Cerebellar nuclear complex (tissue), 1 donor: Measurements from ENCODE around the gene PCSK6.
"Not testable (repeated sequence)": the region's sequence is repeated elsewhere in the genome, so short reads cannot be mapped to it uniquely, and the experiment has no call there.

Experiments
- DNase-seq, 2 experiments: peaks; one replicate each; lab custom pipeline; 2025; lab: John Stamatoyannopoulos, UW

The PCSK6 gene

DNA sequence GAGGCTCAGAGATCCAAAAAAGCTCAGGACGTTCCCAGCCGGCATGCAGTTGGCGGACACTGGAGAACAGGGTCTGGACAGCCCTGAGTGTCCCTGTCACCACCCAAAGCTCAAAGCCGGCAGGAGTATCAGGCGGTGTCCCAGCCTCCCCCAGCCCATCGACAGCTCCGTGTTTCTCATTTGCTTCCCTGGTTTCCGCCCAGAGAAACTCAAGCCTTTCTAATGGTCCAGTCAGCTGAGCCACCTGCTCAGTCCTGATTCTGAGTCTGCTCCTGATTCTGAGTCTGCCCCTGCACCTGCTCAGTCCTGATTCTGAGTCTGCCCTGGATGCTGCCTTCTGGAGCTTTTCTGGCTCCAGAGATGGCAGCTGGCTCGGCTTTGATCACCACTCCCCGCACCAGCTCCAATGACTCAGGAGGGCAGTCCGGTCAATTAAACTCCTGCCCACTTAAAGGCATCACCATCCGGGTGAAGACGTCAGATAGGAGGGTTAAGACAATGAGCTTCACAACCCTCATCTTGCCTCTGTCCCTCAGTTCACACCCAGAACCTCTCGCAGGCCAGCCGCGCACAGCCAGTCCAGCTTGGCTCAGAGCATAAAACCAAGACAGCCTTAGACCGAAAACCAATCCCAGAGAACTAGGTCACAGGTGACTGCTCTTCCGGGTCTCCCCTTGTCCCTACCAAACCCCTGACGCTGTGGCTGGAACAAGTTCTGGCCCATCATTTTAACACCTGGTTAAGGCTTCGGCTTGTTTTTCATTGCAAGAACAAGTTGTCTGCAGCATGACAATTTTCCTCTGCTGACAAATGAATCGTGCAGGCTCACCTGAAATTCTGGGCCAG, 6.8 kb downstream of the PCSK6 start:
- no peak for DNase-seq

DNA sequence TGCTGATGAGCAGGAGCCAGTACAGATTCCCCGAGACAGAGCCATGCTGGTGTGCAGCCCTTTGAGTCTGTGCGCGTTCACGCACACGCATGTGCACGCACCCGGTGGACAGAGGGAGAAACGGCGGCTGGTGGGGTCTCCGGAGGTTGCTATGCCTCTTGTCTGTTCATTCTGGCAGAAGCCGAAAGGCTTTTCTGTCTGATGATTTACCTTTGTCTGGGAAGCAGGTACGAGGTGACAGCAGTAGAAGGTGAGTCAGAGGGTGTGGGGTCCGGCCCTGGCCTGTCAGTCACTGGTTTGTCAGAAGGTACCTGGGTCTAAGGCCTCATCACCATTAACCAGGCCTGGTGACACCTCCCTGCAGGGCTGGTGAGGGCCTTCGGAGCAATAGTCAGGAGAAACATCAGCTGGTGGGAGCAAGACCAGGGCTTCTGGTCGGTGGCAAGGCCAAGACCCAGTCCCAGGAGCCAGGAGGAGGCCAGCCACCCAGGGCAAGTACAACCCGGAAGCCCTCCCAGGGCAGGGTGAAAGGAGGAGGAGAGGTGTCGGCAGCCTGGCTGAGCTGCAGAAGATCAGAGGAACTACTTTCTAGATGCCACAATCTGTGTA, 7.5 kb downstream of the PCSK6 start:
- no peak for DNase-seq

DNA sequence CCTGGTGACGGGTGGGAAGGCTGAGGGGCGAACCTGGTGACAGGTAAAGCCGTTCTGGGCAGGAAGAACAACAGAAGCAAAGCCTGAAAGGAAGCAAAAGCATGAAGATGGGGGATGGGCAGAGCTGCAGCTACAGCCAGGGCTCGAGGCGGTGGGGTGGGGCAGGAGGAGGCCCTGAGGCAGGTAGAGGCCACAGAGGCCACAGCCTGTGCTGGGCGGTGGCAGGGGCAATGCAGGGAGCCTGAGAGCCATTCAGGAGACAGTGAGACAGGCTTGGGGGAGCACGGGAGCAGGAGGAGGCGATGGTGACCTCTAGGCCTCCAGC, 8.2 kb downstream of the PCSK6 start:
- no peak for DNase-seq

DNA sequence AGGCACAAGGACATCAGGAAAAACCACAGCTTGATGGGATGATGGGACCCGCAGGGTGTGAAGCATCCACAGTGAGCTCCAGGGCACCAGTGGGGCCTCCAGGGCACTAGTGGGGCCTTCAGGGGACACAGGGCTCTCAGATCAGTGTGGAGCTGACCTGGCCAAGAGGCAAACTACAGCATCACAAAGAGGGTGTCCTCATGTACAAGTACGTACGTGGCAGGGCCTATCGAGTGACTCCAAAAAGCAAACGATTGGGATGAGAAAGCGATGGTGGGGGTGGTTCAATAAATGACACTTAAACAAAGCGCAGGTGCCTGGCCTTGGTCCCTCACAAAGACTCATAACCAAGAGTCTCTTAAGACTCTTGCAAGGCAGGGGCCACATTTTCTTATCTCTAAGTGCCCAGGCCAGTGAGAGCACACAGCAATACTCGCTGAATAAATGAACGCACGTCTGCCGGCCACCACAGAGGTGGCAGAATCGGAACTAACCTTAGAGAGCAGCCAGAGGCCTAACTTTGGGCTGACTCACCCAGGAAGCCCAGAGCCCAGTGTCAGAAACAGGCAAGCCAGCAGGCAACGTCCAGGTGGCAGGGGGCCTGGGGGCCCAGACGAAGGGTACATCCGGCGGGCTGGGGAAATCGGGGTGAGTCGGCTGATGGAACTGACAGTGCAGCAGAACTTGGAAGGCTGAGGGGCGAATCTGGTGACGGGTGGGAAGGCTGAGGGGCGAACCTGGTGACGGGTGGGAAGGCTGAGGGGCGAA, 8.7 kb downstream of the PCSK6 start:
- DNase-seq, result no peak

DNA sequence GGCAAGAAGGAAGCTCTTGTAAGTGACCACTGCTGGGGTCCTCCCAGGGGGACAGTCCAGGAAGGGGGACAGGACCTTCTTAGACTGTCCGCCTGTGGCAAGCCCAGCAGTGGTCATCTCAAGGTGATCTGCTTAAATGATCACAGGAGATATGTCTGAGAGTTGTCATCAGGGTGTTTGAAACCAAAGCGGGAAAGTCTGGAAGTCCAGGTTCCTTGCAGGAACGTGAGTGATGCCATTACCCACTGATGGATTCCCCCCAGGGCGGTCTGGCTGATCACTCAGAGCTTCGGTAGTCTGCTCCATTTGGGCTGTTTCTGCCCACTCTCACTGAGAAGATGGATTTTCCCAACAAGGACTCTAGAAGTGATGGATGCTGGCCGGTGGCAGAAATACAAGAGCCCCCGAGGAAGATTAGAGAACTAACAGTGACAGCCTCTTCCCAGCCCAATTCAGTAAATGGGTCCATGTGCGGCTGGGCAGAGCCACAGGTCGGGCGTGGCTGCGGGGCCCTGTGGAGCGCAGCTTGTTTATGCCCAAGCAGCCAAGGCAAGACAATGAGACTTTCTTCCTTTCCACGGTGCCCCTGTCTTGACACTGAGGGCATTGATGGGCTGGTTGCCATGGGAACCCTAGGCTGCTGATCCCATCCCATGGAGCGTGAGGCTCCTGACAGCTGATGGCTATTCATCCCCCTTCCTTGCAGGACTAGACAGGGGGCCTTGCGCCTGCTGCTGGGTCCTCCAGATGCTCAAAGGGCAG, 9.5 kb downstream of the PCSK6 start:
- no peak for DNase-seq

DNA sequence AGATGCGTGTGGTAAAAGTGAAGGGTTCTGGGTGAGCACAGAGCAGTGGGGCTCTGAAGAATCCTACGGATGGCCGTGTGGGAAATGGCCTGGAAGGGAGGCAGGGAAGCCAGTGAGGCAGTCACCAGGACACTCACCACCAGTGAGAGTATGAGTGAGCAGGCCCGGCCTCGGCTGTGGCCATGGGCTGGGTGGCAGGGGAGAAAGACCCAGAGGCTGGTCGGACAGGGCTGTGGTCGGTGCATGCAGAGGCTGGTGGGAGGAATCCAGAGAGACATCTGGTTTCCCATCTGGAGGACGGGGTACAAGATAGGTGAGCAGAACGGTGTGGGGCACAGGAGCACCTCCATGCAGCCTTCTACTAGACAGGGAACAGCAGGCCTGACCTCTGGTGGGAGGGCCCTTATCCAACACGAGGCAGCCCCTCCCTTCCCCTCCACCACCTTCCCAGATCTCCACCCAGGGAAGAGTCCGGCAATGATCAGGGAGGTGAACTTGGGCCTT, 10.1 kb downstream of the PCSK6 start:
- DNase-seq, result no peak

DNA sequence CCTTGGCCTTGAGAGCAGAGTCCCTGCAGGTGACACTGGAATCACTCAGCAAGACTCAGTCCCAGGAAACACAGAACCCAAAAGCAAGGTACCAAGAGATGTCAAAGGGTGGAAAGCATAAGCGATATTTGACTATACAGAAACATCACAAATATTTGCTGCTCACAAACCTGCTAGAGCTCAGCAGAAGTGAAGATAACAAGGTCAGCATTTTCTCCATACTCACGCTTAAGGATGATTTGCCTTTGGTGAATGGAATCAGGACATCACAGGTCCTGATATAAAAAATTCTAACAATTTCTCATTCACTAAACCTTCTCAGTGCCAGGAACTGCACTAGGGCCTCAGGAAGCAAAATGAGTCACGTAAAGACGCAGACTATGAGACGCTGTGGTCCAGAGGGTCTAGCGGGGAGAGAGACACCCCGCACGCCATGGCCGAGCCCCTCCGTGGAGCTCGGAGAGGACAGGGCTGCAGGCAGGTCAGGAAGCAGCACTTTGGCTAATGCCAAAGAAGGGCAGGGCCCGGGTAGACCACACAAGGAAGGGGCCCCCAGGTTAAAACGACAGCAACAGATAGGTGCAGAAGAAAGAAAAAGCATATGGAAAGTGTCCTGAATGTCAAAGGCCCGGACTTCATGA, 10.7 kb downstream of the PCSK6 start:
- DNase-seq, result no peak

DNA sequence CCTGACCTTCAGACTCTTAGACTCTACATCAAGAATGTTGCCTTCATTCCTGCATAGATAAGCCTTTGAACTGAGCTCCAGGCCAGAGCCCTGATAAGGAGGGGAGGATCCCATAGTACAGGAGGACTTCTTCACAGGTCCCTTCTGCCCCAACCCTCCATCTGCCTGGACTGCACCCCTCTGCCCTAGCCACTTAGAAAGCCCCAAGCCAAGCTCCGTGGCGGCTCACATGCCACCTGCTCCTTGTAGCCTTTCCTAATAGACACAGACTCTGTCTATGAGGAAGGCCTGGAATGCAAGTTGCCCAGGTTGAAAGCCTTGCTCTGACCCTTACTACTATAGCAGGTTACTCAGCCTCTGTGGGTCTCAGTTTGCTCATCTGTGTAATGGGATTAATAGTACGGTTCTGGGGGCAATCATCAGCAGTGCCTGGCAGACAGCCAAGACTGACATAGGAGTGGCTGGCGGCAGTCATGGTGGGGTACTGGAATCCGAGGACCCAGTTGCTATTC, 11.6 kb downstream of the PCSK6 start:
- no peak for DNase-seq

DNA sequence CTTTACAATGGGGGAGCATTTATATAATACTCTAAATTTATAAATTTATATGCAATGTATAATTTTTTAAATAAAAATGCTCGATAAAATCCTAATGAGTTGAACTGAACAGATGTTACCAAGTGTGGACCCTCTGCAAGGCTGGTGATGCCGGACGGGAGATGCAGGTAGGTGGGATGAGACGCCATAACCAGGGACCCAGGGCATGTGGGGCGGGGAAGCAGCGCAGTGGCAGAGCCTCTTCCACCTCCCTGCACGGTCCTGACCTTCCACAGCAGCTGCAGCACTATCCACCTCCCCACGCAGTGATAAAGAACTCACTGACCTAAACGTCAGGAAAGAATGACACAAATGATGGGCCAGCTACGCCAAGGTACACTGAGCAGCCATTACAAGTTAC, 12.8 kb downstream of the PCSK6 start:
- no peak for DNase-seq

DNA sequence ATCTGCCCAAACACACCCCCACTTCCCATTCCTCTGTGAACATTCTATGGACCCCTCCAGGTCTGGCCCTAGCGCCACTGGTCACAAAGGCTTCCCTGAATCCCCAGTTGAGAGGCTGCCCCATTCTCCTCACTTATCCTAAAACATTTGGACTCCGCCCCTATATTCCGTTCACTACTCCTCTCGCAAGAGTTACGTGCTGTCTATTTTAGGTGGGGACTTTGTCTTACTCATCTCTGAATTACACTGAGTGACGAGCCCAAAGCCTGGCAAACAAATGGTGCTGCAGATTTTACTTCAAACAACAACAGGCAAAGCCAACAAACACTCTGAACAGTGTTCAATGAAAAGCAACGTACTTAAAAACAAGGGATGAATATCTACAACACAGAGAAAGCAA, 14.5 kb downstream of the PCSK6 start:
- DNase-seq, result no peak

DNA sequence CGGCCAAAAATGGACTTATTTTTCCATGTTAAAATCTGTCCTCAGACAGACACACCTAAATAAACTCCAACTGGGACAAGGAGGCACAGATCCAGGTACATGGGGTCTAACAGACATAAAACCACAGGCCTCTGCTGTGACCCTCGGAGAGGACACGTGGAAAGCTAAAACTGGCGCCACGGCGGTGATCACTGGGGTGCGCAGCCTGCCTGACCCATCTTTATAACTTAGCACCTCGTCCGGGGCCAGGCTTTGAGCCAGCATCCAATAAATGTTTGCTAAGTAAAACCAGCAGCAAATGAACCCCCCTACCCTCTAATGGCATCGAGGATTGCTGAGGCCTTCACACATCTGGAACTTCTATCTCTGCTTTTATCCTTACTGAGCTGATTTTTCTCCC, 15.3 kb downstream of the PCSK6 start:
- no peak for DNase-seq

DNA sequence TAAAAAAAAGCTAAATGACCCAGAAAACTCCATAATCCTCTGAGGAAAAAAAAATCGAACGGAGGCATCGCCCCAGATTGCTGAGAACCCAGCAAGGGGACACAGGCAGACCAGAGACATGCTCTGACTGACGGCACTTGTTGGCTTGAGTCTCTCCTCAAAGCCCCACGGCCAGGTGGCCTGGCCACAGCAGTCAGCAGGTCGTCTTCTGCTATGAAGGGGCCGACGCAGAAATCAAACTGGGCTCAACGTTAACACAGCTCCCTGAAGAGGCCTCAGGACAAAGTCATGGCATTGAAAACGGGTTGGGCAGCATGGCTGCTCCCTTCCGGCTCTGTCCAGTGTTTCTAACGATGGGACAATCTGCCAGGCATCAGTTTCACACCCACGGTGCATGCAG, 17.5 kb downstream of the PCSK6 start:
- no peak for DNase-seq

DNA sequence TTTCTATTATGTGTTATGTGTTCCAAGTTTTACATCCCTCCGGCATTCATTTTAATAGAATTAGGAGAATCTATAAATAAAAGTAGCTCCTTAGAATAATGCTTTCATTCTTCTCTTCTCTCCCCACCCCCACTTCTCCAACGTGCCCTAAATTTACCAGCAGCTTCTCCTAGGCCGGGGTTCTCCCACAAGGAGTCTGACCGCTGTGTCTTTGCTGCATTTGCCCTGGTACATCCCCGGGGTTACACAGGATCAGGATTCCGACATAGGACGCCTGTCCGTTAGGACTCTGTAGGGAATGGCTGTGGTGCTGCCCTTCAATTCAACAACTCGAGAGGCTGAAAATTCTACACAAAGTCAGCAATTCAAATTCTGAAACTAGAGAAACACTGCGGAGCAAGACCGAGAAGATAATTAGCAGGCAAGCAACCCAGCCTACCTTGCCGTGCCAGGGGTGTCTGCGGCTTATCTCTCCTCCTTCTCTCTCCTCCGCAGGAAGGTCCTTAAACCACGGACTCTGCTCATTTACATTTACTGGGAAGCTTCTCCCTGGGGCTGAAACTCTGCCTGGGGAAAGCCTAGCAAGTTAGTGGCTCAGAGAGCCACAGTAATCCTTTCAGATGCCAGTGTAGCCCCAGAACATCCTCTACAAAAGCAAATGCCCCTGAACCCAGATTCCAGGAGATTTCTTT, 18.8 kb downstream of the PCSK6 start:
- no peak for DNase-seq

DNA sequence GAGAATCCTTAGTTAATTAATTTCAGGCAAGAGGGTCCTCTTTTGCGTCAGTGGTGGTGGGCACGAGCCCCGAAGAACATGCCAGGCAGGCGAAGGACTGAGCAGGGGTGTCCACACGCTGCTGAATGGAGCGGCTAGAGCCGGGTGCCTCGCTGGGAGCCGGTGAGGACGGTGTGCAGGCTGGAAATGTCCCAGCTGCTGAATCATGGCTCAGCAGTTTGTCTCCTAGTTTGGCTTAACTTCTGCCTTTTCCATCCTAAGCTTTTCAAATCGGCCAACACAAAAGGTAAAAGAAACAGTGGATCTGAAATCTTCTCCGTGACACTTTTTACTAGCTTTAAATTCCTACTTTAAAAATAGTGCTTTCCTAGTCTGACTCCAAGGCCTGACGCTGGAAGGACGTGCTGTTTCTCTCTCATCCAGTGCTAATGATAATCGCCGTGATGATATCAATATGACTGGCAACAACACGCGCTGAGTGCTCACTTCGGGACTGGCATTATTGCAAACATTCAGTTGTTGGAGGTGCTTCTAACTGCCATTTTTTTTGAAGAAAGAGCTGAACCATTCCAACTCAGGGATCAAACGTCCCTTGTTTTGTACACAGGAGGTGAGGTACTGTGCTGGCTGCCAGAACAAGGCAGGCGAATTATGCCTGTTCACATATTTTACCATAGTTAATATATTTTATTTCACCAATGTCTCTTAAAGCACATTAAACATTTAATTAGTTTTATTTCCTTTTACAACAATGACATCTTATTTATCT, 19.8 kb downstream of the PCSK6 start:
- no peak for DNase-seq

DNA sequence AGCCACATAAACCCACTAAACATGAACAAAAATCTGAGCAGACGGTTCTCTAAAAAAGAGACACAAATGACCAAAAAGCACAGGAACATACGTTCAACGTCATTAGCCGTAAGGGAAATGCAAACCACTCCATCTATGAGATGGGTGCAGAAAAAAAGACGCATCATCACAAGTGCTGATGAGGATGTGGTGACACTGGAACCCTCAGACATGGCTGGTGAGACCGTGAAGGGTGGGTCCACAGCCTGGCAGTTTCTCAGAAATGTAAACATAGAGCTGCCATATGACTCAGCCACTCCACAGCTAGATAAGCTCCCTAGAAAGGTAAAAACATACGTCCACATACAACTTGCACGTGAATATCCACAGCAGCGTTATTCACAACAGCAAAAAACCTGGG, 23.3 kb downstream of the PCSK6 start:
- DNase-seq, result no peak

DNA sequence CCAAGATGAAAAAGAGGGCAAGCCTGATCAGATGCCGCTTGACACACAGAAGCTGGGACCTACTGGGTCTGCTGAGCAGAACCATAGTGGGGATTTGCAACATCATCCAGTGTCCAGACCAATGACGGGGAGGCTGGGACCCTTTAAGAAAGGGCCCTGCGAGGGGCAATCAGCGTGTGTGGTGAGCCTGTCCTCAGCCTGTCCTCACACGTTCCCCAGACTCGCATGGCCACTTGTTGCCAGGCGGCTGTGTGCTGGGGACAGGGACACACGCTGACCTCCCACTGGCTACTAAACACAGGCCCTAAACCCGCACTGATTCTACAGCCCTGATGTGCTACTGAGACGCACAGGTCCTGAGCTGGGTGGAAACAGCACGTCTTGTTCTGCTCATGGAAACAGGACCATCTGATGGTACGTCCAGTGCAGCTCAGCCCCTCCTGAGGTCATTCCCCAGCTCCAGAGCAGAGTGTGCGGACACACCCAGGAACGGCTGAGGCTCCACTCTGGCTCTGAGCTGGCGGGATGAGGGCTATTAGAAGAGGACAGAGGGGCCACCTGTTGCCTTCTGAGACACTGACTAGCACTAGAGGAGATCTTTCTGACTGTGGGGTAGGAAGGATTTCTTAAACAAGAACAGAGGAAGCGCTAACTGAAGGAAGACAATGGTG, 24.4 kb downstream of the PCSK6 start:
- DNase-seq, result no peak

DNA sequence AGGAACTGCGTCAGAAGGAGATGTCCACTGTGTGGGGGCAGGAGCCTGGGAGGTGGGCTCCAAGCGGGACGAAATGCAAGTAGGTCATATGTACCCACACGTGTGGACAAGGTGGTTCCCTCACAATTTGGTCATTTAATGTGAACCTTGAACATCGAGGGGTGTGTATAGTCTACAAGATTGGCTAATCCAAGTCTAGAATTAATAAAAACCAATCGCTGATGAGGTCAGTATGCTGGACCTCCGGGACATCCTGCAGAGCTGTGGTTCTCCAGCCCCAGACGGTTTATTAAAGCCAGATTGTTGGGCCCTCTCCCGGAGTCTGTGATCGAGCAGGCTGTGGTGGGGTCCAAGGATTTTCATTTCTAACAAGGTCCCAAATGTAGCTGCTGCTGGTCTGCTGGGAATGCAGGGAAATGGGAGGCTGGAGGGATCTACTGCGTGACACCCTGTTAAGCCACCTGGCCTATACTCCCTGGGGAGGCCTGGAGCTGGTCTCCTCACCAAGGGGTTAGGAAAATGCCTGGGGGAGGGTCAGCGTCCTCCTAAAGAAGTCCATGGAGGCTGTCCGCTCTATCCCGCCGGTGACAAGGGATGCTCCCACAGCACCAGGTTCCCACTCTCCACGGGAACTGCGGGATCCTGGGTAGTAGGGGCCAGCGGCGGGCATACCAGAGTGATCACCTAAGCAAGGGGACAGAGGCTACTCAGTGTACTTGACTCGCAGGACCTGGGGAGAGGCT, 25.1 kb downstream of the PCSK6 start:
- no peak for DNase-seq

DNA sequence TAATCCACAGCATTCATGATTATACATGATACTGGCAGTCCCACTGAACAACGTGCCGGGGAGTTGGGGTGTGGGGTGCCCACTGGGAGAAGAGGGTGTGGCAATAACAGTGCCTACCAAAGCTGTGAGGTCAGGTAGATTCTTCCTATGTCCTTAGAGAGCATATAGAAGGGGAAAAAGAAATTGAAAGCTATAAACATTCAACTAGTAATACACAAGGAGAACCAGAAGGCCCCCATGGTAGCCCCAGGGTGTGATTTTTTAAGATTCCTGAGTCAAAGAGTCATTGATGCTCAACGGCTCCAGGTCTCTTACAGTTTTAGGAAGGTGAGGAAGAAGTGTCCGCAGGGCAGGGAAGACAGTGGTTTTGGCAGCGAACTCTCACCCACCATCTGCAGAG, 25.8 kb downstream of the PCSK6 start:
- not testable (repeated sequence) for DNase-seq

DNA sequence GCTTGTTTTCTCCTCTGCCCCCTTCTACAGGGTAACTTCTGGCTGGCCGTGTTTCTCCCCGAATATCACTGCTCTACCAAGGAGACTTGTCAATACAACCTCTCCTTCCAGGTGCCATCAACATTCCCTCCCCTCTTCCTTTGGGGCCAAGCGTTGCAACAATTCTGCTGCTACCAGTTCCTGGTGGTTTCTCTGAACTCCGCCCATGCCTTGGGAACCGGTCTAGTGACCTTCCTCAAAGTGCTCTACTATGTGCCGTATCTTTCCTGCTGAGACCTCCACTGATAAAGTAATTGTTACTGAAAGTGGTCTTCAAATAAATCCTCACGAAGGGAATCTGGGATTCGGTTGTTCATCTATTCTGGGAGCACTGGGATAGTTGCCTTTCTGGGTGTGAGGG, 26.2 kb downstream of the PCSK6 start:
- no peak for DNase-seq
